ENCODE results near the gene TMEM50B. TPM values are rescaled to one million over a fixed set of nuclear protein-coding genes. Genes with fewer than 3 reads are reported as not detected.

Gene TMEM50B
- total RNA-seq, 1 donor: 29.3 TPM

DNA sequence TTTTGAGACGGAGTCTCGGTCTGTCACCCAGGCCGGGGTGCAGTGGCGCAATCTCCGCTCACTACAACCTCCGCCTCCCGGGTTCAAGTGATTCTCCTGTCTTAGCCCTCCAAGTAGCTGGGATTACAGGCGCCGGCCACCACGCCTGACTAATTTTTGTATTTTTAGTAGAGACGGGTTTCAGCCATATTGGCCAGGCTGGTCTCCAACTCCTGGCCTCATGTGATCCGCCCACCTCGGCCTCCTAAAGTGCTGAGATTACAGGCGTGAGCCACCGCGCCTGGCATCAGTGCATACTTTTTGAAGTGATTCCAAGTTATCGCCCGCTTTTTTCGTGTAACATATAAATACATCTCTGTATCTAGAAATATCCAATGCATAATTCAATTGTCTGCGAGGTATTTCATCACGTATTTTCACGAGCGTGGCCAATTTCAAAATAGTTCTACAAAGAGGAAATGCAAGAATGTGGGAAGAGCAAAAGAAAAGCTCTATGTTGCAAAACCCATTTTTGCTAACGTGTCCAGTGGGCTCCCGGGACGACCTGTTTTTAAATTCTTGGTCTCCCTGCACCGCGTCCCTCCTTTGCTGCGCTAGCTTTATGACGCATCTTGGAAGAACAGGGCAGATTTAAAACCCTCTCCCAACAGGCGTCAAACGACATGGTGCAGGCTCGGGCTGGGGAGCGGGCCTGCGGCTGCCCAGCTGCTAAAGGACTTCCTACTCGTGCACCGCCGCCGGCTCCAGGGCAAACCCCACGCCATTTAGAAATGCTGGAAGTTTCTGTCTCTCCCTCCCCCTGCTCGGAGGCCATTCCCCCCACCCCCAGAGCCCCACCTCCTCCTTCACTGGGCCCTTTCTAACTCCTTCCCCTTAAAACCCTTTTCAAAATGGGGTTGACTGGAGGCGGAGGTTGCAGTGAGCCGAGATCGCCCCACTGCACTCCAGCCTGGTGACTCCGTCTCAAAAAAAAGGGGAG is 77.5 kb downstream of the TMEM50B start:
- Histone ChIP-seq H3K27me3 (ENCODE audit: insufficient read depth, low read length) (no peaks in the 10 kb centered on the region), H4K20me1 (ENCODE audit: insufficient read depth, low read length) (peaks cover 15% of the 10 kb centered on the region), H3K4me2 (ENCODE audit: insufficient read depth, low read length) (peak overlapping the region; percentile 94), H3K9me3 (ENCODE audit: low read depth, low read length) (no peaks in the 10 kb centered on the region), H2AFZ (ENCODE audit: low read length) (peak overlapping the region; percentile 58), H3K27ac (ENCODE audit: low read depth, low read length) (peak overlapping the region; percentile 79), H3K79me2 (ENCODE audit: insufficient read depth, low read length) (peaks cover 34% of the 10 kb centered on the region), H3K36me3 (ENCODE audit: insufficient read depth, low read length) (peaks cover 3% of the 10 kb centered on the region), H3K4me3 (ENCODE audit: insufficient read depth, low read length) (peak overlapping the region; percentile 92), H3K4me1 (ENCODE audit: insufficient read depth, low read length) (peaks cover 40% of the 10 kb centered on the region)
- DNase-seq (ENCODE audit: insufficient read length, low spot score, missing footprints): peak; percentile 92
- TF ChIP-seq CTCF (IDR thresholded peaks at IDR 0.05; ENCODE audit: extremely low read depth, low read depth, low read length): no peak

GRCh38 chr21:33401630-33401992 is 78.2 kb downstream of the TMEM50B start:
- H3K27ac ChIP-seq (ENCODE audit: low read depth, low read length): peak overlapping the region; percentile 79
- H3K27me3 ChIP-seq (ENCODE audit: insufficient read depth, low read length): no peaks in the 10 kb centered on the region
- peaks cover 9% of the 10 kb centered on the region for H4K20me1 ChIP-seq (ENCODE audit: insufficient read depth, low read length)
- H3K4me2 ChIP-seq (ENCODE audit: insufficient read depth, low read length): peak overlapping the region; percentile 94
- H3K36me3 ChIP-seq (ENCODE audit: insufficient read depth, low read length): no peaks in the 10 kb centered on the region
- H3K4me1 ChIP-seq (ENCODE audit: insufficient read depth, low read length): peaks cover 46% of the 10 kb centered on the region
- no peak for TF ChIP-seq CTCF (IDR thresholded peaks at IDR 0.05; ENCODE audit: extremely low read depth, low read depth, low read length)
- H3K9me3 ChIP-seq (ENCODE audit: low read depth, low read length): no peaks in the 10 kb centered on the region
- H2AFZ ChIP-seq (ENCODE audit: low read length): peak overlapping the region; percentile 44
- peak; percentile 75 for DNase-seq (ENCODE audit: insufficient read length, low spot score, missing footprints)
- no peak overlapping the region for H3K4me3 ChIP-seq (ENCODE audit: insufficient read depth, low read length)
- H3K79me2 ChIP-seq (ENCODE audit: insufficient read depth, low read length): peaks cover 27% of the 10 kb centered on the region

Other genes starting within 250 kb of the TMEM50B start
- 44.9 and 52.7 TPM in 2 replicates for gene IL10RB, start 213.6 kb downstream of the TMEM50B start, total RNA-seq
- gene IFNAR1, start 155.0 kb downstream of the TMEM50B start, total RNA-seq: 26.1 and 28.0 TPM in 2 replicates
- gene IFNGR2, start 76.6 kb downstream of the TMEM50B start, total RNA-seq: 60.1 and 63.1 TPM in 2 replicates
- gene DNAJC28, start 11.7 kb upstream of the TMEM50B start, total RNA-seq: 3.2 and 4.0 TPM in 2 replicates
- 69.0 and 85.8 TPM in 2 replicates for gene GART, start 62.1 kb upstream of the TMEM50B start, total RNA-seq
- gene SON, start 63.1 kb upstream of the TMEM50B start, total RNA-seq: 109 and 137 TPM in 2 replicates
- 10.9 and 17.4 TPM in 2 replicates for gene DONSON, start 108.7 kb upstream of the TMEM50B start, total RNA-seq
- 24.5 and 28.6 TPM in 2 replicates for gene CRYZL1, start 161.8 kb upstream of the TMEM50B start, total RNA-seq
- 39.5 and 42.7 TPM in 2 replicates for gene ITSN1, start 162.5 kb upstream of the TMEM50B start, total RNA-seq

Measured in osteoblast (primary cell).